Stimulated activated CD8-positive, alpha-beta memory T cell treated with anti-CD3 and anti-CD28 coated beads, Interleukin-15, amount 100 ng/mL, for 24 hours (primary cell): ENCODE measurements around the gene ACTR2.
"Not testable (repeated sequence)": the region's sequence is repeated elsewhere in the genome, so short reads cannot be mapped to it uniquely, and the experiment has no call there.

Experiments
- DNase-seq: peaks from one replicate; pipeline ENCODE4 v3.0.0-alpha.2; 2020; ENCODE audit warnings: low read depth

The ACTR2 gene

DNA sequence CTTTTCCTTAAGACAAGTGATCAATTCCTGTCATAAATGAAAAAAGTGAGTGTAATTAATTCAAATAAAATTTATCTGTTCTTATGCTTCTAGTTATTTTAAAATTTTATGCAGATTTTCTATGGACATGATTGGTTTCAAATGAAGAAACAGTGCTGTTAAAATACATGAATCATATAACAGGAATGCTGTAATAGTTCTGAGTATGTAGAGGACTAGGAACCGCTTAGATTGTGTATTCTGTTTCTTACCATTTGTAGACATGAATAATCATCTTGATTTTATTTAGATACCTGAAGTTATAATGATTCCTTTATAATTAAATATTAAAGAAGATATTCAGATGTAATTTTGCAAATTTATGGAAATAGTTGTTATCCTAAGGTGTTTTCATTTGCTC, 3.5 kb downstream of the ACTR2 start:
- no peak for DNase-seq

DNA sequence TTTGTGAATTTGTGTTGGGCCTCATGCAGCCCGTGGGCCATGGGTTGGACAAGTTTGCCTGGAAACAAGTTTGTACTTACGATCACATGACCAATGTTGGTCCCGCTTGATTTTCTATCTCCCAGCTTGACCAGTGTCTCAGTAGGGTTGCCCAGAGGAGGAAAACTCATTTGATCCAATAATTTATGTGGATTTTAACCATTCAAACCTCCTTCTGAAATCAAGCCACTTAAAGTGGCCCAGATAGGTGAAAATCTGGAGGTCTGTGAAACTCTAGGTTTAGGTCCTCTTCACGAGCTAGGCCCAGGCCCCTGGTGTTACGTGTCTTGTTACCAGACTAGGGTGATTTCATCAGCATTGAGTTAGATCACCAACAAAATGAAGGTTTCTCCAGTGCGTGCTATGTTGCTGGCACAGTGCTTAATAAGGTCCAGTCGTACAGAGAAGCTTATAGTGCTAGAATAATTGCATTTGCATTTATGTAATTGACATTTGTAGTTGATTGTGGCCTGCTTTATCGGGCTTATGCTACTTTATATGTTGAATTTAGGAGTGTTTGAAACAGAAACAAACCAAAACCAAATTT, 4.4 kb downstream of the ACTR2 start:
- no peak for DNase-seq

DNA sequence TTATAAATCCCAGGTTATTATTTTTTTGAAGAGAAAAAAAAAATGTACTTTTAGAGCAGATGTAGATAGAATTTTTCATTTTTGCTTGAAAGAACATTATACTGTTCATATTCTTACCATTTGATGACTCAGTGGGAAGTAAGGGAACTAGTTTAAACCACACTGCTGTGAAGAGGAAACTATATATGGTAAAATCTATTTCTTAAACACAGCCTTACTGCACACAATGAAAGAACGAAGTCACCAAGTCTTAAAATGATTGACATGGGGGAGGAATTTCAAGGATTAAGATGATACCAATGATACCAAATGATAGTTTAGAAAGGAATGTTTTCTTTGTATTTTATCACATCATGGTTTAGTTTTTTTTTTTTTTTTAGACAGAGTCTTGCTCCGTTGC, 5.0 kb downstream of the ACTR2 start:
- no peak for DNase-seq

DNA sequence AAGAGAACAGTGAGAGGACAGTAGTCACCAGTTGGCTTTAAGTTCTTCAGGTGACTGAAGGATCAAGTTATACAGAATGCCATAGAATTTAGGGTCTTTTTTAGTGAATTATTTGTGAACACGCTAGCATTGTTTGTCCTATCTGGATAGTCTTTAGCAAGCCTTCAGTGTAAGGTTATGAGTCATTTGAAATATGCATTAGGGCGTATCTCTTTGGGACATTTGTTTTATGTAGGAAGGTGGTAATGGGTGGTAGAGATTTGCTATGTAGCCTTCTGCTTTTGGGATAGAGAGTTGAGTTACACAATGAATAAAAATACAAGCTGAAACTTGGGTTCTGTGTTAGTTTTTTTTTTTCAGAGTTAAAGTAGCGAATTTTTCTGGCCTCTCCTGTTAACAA, 13.0 kb downstream of the ACTR2 start:
- no peak for DNase-seq

- not testable (repeated sequence) for DNase-seq
These were observed 16.8 kb downstream of the ACTR2 start for GRCh38 chr2:65244452-65244851.

- no peak for DNase-seq
These were observed 25.0 kb downstream of the ACTR2 start for GRCh38 chr2:65252640-65253039.

- DNase-seq, result no peak
These were observed 27.7 kb downstream of the ACTR2 start for GRCh38 chr2:65255356-65255755.

DNA sequence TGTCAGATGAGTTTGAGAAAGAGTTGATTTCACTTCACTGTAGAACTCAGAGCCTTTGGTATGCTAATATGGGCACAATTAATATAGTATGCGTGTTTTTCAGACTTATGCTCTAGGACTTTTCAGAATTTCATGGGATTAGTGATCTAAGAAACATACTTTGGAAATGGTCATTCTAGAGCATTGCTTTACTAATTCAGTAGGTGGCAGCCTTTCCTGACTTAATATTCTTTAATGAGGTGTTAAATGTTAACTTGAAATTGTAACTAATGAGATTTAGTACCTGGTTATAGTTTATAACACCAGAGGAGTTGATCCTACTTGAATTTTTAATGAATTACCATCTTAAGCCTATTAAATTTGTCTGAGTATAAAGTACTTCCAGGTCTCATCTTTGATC, 28.4 kb downstream of the ACTR2 start:
- no peak for DNase-seq

GRCh38 chr2:65257866-65258265, 30.2 kb downstream of the ACTR2 start:
- not testable (repeated sequence) for DNase-seq

DNA sequence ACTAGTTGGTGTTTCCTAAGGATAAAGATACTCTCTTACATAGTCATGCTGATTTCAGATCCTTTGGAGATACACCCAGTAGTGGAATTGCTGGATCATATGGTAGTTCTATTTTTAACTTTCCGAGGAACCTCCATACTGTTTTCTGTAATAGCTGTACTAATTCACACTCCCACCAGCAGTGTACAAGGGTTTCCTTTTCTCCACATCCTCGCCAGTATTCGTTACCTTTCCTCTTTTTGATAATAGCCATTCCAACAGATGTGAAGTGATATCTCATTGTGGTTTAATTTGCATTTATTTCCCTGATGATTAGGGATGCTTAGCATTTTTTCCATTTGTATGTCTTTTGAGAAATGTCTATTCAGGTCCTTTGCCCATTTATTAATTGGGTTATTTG, 34.0 kb downstream of the ACTR2 start:
- no peak for DNase-seq

DNA sequence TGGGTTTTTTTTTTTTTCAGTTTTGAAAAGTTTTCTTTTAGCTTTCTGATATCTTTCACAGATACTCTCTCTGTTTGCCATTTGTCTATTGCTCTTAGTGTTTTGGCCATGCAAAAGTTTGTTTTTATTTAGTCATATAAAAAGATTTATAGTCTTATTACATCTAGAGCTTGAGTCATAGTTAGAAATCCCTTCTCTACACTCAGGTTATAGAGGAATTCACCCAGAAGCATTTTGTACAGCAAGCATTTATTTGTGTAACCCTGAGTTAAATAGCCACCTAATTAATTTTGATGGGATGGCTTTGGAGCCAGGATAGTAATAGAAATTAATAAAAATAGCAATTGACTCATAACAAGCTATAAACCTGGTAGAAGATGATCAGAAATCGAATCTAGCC, 35.6 kb downstream of the ACTR2 start:
- DNase-seq, result no peak

DNA sequence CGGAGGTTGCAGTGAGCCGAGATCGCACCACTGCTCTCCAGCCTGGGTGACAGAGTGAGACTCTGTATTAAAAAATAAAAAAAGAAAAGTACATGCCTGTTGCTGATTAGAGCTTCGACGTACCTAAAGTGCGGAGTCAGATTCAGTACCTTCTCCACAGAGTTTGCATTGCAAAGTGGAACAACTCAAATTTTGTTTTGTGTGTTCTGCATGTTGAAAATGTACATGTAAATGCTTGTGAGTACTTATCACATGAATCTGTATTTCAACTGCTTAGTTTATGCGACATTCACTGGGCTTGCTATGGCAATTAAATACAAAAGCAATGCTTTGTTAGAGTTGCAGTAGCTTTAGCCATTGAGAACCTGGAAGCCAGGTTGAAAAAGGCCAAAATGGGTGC, 36.4 kb downstream of the ACTR2 start:
- DNase-seq, result no peak

GRCh38 chr2:65264821-65265670, 37.4 kb downstream of the ACTR2 start:
- DNase-seq, result no peak

- no peak for DNase-seq
These were observed 38.0 kb downstream of the ACTR2 start for GRCh38 chr2:65265671-65266045.

DNA sequence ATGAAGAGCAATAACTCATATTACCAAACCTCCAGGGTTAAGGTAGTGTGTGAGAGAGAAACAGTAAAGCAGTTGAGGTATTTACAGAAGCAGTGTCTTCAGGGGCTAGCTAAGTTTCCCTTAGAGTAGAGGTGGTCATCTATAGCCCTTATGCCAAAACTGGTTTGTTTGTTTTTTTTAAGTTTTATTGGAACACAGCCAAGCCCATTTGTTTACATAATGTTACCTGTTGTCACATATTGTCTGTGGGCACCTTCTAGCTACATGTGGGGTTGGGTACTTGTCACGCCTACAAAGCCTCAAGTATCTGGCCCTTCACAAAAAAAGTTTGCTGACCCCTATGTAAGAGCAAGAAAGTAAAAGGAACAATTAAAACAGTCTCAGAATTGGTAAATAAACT, 39.4 kb downstream of the ACTR2 start:
- no peak for DNase-seq

- no peak for DNase-seq
These were observed 41.3 kb downstream of the ACTR2 start for GRCh38 chr2:65268957-65269356.

DNA sequence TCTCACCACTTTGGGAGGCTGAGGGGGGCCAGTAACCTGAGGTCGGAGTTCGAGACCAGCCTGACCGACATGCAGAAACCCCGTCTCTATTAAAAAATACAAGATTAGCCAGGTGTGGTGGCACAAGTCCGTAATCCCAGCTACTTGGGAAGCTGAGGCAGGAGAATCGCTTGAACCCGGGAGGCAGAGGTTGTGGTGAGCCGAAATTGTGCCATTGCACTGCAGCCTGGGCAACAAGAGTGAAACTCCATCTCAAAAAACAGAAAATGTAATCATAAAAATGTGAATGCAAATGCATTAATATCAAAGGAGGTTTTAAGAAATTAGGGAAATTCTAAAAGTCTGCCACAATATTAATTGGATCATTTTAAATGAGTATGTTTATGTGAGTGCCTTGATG, 45.7 kb downstream of the ACTR2 start:
- no peak for DNase-seq

DNA sequence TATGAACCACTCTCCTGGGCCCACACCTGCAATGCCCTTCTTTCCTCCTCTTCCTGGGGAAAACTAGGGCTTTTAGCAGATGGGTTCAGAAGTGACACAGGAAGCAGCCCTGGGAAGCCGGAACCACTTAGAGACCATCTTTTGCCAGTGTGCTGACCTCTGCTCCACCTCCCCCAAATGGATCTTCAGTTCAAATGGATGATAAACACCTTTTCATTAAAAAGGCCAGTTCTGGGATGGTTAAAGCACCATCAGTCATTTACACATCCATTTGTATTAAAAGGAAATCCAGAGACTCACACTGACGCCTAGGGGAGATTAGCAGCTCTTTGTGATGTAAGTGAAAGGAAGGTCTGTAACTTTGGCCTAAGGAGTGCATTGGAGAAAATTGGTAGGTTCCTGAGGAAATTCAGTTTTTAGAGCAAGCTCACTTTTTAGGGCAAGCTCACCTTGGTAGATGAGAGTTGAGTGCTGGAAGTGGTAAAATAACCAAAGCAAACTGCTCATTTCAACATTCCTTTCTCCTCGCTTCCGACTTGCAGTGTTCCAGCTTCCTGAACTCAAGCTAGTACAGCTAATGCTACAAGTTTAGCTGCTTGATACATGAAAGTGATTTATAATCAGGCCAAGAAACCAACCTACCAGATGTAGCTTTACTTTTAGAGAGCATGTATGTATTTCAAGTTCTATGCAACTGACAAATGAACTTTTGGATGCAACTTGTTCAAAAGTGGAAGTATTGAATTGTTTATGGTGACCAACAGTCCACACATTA, 47.7 kb downstream of the ACTR2 start:
- no peak for DNase-seq

- no peak for DNase-seq
These were observed 49.0 kb downstream of the ACTR2 start for GRCh38 chr2:65276609-65277008.

DNA sequence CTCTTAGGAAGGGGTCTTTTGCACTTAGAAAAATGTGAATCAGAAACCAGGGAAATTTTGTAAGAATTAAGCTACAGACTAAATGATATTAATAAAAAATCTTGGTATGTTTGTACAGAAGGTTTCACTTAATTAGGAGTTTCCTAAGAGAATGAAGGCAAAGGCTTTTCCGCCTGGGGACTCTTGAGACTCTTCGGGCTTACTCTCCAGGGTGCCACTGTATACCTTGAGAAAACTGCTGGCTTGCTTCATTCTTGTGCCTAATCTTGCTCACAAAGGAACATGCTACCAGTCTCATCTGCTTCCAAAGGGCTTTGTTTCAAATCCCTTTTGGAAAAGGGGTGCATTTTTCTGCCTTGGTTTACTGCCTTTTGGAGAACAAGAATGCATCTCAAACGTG, 49.5 kb downstream of the ACTR2 start:
- DNase-seq, result no peak

DNA sequence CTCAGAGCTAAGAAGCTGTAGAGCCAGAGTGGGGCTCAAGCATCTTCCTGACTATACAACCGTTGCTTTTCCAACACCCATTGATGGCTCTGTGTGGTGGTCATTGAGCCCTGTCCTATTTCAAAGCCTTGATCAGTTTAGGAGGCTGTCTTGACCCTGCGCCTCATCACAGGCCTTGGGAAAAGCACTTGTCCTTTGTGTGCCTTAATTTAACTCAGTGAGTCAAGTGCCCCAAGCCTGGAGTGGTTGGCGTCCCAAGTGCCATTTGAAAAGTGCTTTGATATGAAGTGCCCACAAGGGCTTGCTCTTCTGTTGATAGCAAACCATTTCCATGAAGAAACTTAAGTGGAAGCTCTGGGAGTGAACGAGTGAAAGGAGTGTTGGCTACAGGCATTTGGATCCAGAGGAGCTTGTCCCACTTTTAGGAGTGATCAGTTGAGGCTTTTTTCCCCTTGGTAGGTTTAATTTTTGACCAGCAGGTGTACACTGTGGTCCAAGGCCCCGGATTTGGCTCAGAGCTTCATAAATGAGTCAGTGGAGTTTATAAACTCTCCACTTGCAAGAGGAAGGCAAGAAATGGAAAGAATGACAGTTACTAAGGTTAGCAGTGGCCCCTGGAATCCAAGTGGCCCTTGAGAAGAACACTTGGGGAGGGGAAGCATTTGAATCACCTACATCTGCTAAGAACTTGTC, 50.3 kb downstream of the ACTR2 start:
- DNase-seq, result no peak

DNA sequence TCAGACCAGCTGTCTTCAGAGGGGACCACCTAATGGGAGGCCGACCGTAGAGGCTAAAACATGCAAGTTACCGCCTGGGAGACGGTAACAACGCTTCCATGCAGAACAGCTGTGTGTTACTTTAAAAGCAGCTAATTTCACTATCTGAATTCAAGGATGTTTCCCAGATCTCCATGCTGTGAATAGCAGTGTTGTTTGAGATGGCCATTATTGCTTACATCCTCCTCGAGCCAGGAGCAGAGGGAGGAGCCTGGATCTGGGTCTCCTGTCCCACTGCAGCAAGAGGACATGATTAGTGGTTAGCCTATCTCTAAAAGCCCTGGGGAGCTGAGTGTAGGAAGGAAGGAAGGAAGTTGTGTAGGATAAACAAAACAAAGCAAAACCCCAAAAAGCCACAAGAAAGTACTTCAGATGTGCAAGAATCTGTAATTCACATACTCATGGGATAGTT, 50.9 kb downstream of the ACTR2 start:
- DNase-seq, result no peak
